Hepatocyte (in vitro differentiated cells): ENCODE results near the gene DUOXA2. TPM values are rescaled to one million over a fixed set of nuclear protein-coding genes. Genes with fewer than 3 reads are reported as not detected.
A peak's percentile ranks its signal among the peaks of the same experiment; 100 is the strongest.

Source experiments
- DNase-seq: peaks from one replicate; pipeline ENCODE4 v3.0.0-alpha.2; 2016; ENCODE audit warnings: low spot score
- H2AFZ ChIP-seq: fragments of 200-600 bp; sonication (generic); 2 replicates; pipeline ENCODE4 v1.6.0; 2016; ENCODE audit warnings: antibody characterized with exemption, mild to moderate bottlenecking
- H3K27ac ChIP-seq: fragments of 200-600 bp; sonication (generic); 2 replicates; pipeline ENCODE4 v1.5.1; 2016; ENCODE audit warnings: mild to moderate bottlenecking
- H3K27me3 ChIP-seq: fragments of 200-600 bp; sonication (generic); 2 replicates; pipeline ENCODE4 v1.6.1; 2016
- H3K36me3 ChIP-seq: fragments of 200-600 bp; sonication (generic); replicated peaks from 2 replicates; pipeline ENCODE4 v1.5.1; 2016; ENCODE audit warnings: low read depth; ENCODE audit not compliant: insufficient read depth
- H3K4me1 ChIP-seq: fragments of 200-600 bp; sonication (generic); 2 replicates; pipeline ENCODE4 v1.5.1; 2016; ENCODE audit warnings: mild to moderate bottlenecking, moderate library complexity; ENCODE audit not compliant: insufficient read depth
- H3K4me2 ChIP-seq: fragments of 200-600 bp; sonication (generic); 2 replicates; pipeline ENCODE4 v1.6.0; 2016
- H3K4me3 ChIP-seq: fragments of 200-600 bp; sonication (generic); 2 replicates; pipeline ENCODE4 v1.5.1; 2016; ENCODE audit warnings: mild to moderate bottlenecking
- H3K79me2 ChIP-seq: fragments of 200-600 bp; sonication (generic); 2 replicates; pipeline ENCODE4 v1.6.0; 2017; ENCODE audit warnings: mild to moderate bottlenecking
- H3K9me2 ChIP-seq: fragments of 200-600 bp; sonication (generic); replicated peaks from 2 replicates; pipeline ENCODE4 v1.6.0; 2017; ENCODE audit warnings: mild to moderate bottlenecking; ENCODE audit not compliant: insufficient read depth
- H3K9me3 ChIP-seq: fragments of 200-600 bp; sonication (generic); 2 replicates; pipeline ENCODE4 v1.5.1; 2016; ENCODE audit warnings: low read depth, mild to moderate bottlenecking
- H4K20me1 ChIP-seq: fragments of 200-600 bp; sonication (generic); 2 replicates; pipeline ENCODE4 v1.6.0; 2016; ENCODE audit warnings: mild to moderate bottlenecking; ENCODE audit not compliant: insufficient read depth, poor library complexity, severe bottlenecking
- EZH2 ChIP-seq: fragments of 200-600 bp; sonication (generic); IDR thresholded peaks from 2 replicates; pipeline ENCODE4 v1.6.1; 2016; ENCODE audit warnings: antibody characterized with exemption, mild to moderate bottlenecking, borderline replicate concordance
- EZH2phosphoT487 ChIP-seq: fragments of 200-600 bp; sonication (generic); IDR thresholded peaks from one replicate; pipeline ENCODE4 v1.6.1; 2018; ENCODE audit warnings: antibody characterized with exemption, mild to moderate bottlenecking, low read depth, moderate library complexity; ENCODE audit not compliant: unreplicated experiment, severe bottlenecking
- WGBS: methylation state at CpG from one replicate; pipeline ENCODE4 v1.1.6; 2016; ENCODE audit warnings: low lambda C conversion rate; ENCODE audit errors: missing lambda C conversion rate; 5-methylcytosine and 5-hydroxymethylcytosine counted together
- polyA plus RNA-seq: library from polyadenylated mRNA; unstranded; fragments of >200 nt; fragmentation: Nextera tagmentation; extraction: Ambion mirVana; gene quantifications from 2 replicates; pipeline ENCODE4 v1.2.1, GENCODE V29; 2016
- total RNA-seq: library from RNA; depleted of rRNA; stranded (reverse); fragments of >200 nt; gene quantifications from 2 replicates; pipeline ENCODE4 v1.2.3, GENCODE V29; 2014
- TF ChIP-seq, protein P1 (sequence below): fragments of 200-600 bp; sonication (generic); IDR thresholded peaks from 2 replicates; pipeline ENCODE4 v1.5.1; 2016; ENCODE audit warnings: antibody characterized with exemption, mild to moderate bottlenecking; ENCODE audit not compliant: poor library complexity

DUOXA2 gene
- total and polyA plus RNA-seq, 2 experiments from 2014 or later: 13.8 to 35.8 TPM

DNA sequence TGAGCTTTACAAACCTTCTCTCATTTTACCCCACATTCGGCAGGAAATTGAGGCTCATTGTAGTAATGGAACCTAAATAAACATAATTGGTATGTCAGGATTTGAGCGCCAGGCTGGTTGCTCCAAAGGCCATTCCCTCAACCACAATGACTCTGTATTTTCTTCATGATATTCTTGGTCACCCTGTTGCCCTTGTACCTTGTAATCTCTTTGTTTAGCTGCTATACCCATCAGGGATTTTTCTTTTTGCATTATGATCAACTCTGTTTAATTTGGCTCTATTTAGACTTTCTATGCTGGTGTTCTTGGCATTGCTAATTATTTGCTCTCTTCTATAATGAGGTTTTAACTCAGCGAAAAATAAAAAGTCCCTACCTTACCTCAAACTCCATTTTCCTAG, 30.0 kb upstream of the DUOXA2 start:
- Histone ChIP-seq H3K4me1 (peaks cover 15% of the 10 kb centered on the region), H3K27me3 (no peaks in the 10 kb centered on the region), H4K20me1 (no peaks in the 10 kb centered on the region), H3K9me2 (no peaks in the 10 kb centered on the region), H3K27ac (peak overlapping the region; percentile 81), H3K36me3 (no peaks in the 10 kb centered on the region), H3K9me3 (no peaks in the 10 kb centered on the region), H3K4me3 (no peak overlapping the region), H3K79me2 (no peaks in the 10 kb centered on the region), H3K4me2 (no peak overlapping the region), H2AFZ (no peak overlapping the region)
- 77% methylated on average over 3 of the region's 3 CpGs for WGBS
- TF ChIP-seq EZH2 (no peak), EZH2phosphoT487 (no peak)
- TF ChIP-seq, protein P1, sequence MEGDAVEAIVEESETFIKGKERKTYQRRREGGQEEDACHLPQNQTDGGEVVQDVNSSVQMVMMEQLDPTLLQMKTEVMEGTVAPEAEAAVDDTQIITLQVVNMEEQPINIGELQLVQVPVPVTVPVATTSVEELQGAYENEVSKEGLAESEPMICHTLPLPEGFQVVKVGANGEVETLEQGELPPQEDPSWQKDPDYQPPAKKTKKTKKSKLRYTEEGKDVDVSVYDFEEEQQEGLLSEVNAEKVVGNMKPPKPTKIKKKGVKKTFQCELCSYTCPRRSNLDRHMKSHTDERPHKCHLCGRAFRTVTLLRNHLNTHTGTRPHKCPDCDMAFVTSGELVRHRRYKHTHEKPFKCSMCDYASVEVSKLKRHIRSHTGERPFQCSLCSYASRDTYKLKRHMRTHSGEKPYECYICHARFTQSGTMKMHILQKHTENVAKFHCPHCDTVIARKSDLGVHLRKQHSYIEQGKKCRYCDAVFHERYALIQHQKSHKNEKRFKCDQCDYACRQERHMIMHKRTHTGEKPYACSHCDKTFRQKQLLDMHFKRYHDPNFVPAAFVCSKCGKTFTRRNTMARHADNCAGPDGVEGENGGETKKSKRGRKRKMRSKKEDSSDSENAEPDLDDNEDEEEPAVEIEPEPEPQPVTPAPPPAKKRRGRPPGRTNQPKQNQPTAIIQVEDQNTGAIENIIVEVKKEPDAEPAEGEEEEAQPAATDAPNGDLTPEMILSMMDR: no peak
- DNase-seq: no peak

DNA sequence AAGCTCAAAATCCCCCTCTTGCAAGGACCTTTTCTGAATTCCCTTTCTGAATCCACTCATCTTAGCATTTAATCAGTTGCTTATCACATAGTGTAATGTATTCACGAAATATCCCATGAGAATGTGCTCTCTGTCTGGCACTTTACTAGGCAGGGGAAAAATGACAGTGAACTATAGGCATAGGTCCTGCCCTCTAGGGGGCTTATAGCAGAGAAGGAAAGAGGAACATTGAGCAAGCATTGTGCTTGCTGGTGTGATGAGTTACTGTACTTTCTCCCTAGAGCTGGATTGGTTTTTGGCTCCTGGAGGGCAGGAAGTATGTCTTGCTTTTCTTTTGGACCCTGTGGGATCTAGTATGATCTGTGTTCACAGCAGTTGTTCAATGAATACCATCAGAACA, 26.6 kb upstream of the DUOXA2 start:
- Histone ChIP-seq H3K9me2 (no peaks in the 10 kb centered on the region), H3K4me1 (peaks cover 22% of the 10 kb centered on the region), H4K20me1 (no peaks in the 10 kb centered on the region), H3K27ac (peak overlapping the region; percentile 92), H2AFZ (no peak overlapping the region), H3K9me3 (no peaks in the 10 kb centered on the region), H3K27me3 (no peaks in the 10 kb centered on the region), H3K79me2 (no peaks in the 10 kb centered on the region), H3K36me3 (no peaks in the 10 kb centered on the region), H3K4me2 (no peak overlapping the region), H3K4me3 (no peak overlapping the region)
- no peak for DNase-seq
- WGBS: 70% methylated on average over 1 of the region's 1 CpG
- TF ChIP-seq, protein P1: no peak
- no peak for TF ChIP-seq EZH2phosphoT487
- TF ChIP-seq EZH2: no peak

DNA sequence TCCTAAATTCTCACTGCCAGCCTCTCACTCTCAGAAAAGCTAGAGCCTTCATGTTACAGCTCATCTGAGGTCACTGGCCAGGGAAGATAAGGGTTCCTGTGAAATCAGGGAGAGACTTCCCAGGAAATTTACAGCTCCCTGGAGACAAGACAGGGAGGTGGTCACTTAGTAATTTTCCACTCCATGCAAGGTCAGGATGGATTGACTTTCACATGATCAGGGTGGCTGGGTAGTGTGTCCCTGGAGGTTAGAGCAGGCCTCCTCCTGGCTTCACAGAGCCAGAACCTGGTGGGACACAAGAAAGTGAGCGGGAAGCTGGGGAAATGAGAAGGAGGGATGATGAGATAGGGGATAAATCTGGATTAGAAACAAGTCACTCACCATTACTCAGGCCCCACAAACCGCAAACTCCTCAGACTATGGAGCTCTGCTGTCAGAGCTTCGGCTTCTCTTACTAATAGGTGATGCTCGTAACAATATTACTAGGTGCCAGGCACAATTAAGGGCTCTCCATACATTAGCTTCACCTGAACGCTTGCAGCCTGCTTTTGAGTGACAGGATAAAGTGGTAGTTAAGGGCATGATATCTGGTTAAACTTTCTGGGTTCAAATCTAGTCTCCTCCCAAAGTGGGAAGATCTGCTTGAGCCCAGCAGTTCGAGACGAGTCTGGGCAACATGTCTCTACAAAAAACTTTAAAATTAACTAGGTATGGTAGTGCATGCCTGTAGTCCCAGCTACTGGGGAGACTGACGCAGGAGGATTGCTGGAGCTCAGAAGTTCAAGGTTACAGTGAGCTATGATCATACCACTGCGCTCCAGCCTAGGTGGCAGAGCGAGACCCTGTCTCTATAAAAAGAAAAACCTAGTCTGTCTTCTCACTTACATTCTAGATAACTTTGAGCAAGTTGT, 25.1 kb upstream of the DUOXA2 start:
- H3K9me2 ChIP-seq: no peaks in the 10 kb centered on the region
- no peaks in the 10 kb centered on the region for H4K20me1 ChIP-seq
- 53% methylated on average over 10 of the region's 10 CpGs for WGBS
- H3K9me3 ChIP-seq: no peaks in the 10 kb centered on the region
- H2AFZ ChIP-seq: no peak overlapping the region
- H3K79me2 ChIP-seq: no peaks in the 10 kb centered on the region
- H3K4me1 ChIP-seq: peaks cover 19% of the 10 kb centered on the region
- H3K4me2 ChIP-seq: peak overlapping the region; percentile 6
- TF ChIP-seq, protein P1: no peak
- TF ChIP-seq EZH2: no peak
- TF ChIP-seq EZH2phosphoT487: no peak
- H3K27me3 ChIP-seq: no peaks in the 10 kb centered on the region
- peak overlapping the region; percentile 92 for H3K27ac ChIP-seq
- peak; percentile 66 for DNase-seq
- H3K36me3 ChIP-seq: no peaks in the 10 kb centered on the region
- no peak overlapping the region for H3K4me3 ChIP-seq
